H1 (cell line): Measurements from ENCODE around the gene NOC2L. TPM values are rescaled to one million over a fixed set of nuclear protein-coding genes. Genes with fewer than 3 reads are reported as not detected.

Experiments used
- FOSL1 ChIP-seq: IDR thresholded peaks from 2 replicates; pipeline ENCODE4 v1.6.1; 2011; ENCODE audit warnings: mild to moderate bottlenecking, low read depth, low read length, moderate library complexity; ENCODE audit not compliant: insufficient read depth
- KDM4A ChIP-seq: IDR thresholded peaks from one replicate; pipeline ENCODE4 v1.7.1; 2012; ENCODE audit warnings: low read depth, mild to moderate bottlenecking, moderate library complexity, low read length, inconsistent platforms; ENCODE audit not compliant: severe bottlenecking
- KDM5A ChIP-seq: fragments of 200-600 bp; IDR thresholded peaks from 2 replicates; pipeline ENCODE4 v1.7.1; 2012; ENCODE audit warnings: mild to moderate bottlenecking, low read length, inconsistent platforms, mixed read lengths
- POU5F1 ChIP-seq: IDR thresholded peaks from 2 replicates; pipeline ENCODE4 v1.6.1; 2011; ENCODE audit warnings: low read depth, mild to moderate bottlenecking, low read length, moderate library complexity
- TAF1 ChIP-seq: IDR thresholded peaks from 2 replicates; pipeline ENCODE4 v1.6.1; 2011; ENCODE audit warnings: mild to moderate bottlenecking, low read depth, low read length
- USF2 ChIP-seq: IDR thresholded peaks from 2 replicates; pipeline ENCODE4 v1.6.1; 2011; ENCODE audit warnings: low read length, improper control_type of control experiment
- polyA plus RNA-seq, 7 experiments: library from polyadenylated mRNA; depleted of rRNA in 3 of 7; stranded (reverse) in 5 of 7; unstranded in 2 of 7; fragments of >200 nt in 5 of 7; fragments of 200-250 nt in 2 of 7; gene quantifications; 1 replicate in 5 of 7; 2 replicates in 1 of 7; 4 replicates in 1 of 7; pipeline versions ENCODE4 v1.2.1 to v1.2.3, GENCODE V29; 2011 to 2013; ENCODE audit warnings: missing spikeins in 2 of 7, mixed read lengths in 2 of 7
- total RNA-seq: library from RNA; stranded (reverse); fragmentation: NEBNext Ultra II Directional; extraction: Animal tissue kit (Norgen Biotek cat#: 25700); gene quantifications from 2 replicates; pipeline ENCODE4 v1.2.1, GENCODE V29; 2021
- TF ChIP-seq, protein P1 (sequence below): fragments of 300-600 bp; sonication (generic); IDR thresholded peaks from 2 replicates; pipeline ENCODE4 v1.7.1; 2012; ENCODE audit warnings: low read length, moderate library complexity, mild to moderate bottlenecking, inconsistent platforms; ENCODE audit not compliant: insufficient replicate concordance
- TF ChIP-seq, protein P2 (sequence below): IDR thresholded peaks from 2 replicates; pipeline ENCODE4 v1.6.1; 2012; ENCODE audit warnings: inconsistent platforms

NOC2L gene
- total and polyA plus RNA-seq, 2 of the 8 experiments (the other 6 are each of a cell fraction or from before 2014, with no cell fraction given) = 74.7 to 130 TPM

GRCh38 chr1:980602-981395, 21.7 kb upstream of the NOC2L start (continued):
- TF ChIP-seq FOSL1 (no peak), TAF1 (no peak), KDM4A (no peak), KDM5A (no peak), USF2 (no peak), POU5F1 (no peak)
- TF ChIP-seq, protein P1, sequence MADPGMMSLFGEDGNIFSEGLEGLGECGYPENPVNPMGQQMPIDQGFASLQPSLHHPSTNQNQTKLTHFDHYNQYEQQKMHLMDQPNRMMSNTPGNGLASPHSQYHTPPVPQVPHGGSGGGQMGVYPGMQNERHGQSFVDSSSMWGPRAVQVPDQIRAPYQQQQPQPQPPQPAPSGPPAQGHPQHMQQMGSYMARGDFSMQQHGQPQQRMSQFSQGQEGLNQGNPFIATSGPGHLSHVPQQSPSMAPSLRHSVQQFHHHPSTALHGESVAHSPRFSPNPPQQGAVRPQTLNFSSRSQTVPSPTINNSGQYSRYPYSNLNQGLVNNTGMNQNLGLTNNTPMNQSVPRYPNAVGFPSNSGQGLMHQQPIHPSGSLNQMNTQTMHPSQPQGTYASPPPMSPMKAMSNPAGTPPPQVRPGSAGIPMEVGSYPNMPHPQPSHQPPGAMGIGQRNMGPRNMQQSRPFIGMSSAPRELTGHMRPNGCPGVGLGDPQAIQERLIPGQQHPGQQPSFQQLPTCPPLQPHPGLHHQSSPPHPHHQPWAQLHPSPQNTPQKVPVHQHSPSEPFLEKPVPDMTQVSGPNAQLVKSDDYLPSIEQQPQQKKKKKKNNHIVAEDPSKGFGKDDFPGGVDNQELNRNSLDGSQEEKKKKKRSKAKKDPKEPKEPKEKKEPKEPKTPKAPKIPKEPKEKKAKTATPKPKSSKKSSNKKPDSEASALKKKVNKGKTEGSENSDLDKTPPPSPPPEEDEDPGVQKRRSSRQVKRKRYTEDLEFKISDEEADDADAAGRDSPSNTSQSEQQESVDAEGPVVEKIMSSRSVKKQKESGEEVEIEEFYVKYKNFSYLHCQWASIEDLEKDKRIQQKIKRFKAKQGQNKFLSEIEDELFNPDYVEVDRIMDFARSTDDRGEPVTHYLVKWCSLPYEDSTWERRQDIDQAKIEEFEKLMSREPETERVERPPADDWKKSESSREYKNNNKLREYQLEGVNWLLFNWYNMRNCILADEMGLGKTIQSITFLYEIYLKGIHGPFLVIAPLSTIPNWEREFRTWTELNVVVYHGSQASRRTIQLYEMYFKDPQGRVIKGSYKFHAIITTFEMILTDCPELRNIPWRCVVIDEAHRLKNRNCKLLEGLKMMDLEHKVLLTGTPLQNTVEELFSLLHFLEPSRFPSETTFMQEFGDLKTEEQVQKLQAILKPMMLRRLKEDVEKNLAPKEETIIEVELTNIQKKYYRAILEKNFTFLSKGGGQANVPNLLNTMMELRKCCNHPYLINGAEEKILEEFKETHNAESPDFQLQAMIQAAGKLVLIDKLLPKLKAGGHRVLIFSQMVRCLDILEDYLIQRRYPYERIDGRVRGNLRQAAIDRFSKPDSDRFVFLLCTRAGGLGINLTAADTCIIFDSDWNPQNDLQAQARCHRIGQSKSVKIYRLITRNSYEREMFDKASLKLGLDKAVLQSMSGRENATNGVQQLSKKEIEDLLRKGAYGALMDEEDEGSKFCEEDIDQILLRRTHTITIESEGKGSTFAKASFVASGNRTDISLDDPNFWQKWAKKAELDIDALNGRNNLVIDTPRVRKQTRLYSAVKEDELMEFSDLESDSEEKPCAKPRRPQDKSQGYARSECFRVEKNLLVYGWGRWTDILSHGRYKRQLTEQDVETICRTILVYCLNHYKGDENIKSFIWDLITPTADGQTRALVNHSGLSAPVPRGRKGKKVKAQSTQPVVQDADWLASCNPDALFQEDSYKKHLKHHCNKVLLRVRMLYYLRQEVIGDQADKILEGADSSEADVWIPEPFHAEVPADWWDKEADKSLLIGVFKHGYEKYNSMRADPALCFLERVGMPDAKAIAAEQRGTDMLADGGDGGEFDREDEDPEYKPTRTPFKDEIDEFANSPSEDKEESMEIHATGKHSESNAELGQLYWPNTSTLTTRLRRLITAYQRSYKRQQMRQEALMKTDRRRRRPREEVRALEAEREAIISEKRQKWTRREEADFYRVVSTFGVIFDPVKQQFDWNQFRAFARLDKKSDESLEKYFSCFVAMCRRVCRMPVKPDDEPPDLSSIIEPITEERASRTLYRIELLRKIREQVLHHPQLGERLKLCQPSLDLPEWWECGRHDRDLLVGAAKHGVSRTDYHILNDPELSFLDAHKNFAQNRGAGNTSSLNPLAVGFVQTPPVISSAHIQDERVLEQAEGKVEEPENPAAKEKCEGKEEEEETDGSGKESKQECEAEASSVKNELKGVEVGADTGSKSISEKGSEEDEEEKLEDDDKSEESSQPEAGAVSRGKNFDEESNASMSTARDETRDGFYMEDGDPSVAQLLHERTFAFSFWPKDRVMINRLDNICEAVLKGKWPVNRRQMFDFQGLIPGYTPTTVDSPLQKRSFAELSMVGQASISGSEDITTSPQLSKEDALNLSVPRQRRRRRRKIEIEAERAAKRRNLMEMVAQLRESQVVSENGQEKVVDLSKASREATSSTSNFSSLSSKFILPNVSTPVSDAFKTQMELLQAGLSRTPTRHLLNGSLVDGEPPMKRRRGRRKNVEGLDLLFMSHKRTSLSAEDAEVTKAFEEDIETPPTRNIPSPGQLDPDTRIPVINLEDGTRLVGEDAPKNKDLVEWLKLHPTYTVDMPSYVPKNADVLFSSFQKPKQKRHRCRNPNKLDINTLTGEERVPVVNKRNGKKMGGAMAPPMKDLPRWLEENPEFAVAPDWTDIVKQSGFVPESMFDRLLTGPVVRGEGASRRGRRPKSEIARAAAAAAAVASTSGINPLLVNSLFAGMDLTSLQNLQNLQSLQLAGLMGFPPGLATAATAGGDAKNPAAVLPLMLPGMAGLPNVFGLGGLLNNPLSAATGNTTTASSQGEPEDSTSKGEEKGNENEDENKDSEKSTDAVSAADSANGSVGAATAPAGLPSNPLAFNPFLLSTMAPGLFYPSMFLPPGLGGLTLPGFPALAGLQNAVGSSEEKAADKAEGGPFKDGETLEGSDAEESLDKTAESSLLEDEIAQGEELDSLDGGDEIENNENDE = no peak
- TF ChIP-seq, protein P2, sequence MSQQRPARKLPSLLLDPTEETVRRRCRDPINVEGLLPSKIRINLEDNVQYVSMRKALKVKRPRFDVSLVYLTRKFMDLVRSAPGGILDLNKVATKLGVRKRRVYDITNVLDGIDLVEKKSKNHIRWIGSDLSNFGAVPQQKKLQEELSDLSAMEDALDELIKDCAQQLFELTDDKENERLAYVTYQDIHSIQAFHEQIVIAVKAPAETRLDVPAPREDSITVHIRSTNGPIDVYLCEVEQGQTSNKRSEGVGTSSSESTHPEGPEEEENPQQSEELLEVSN = no peak
- TF ChIP-seq, all 59 proteins: peak for 0
